Testis (tissue), 3 donors: ENCODE data around the gene NCAM2. TPM values are rescaled to one million over a fixed set of nuclear protein-coding genes. Genes with fewer than 3 reads are reported as not detected.

Source experiments
- DNase-seq: peaks from one replicate; pipeline ENCODE4 v3.0.0-alpha.2; 2019
- H3K27ac ChIP-seq, 2 donors: fragments of 200-600 bp; sonication (generic); one replicate each; pipeline ENCODE4 v1.5.1; 2019
- H3K27me3 ChIP-seq: fragments of 200-600 bp; sonication (generic); one replicate; pipeline ENCODE4 v1.5.1; 2019
- H3K36me3 ChIP-seq: fragments of 200-600 bp; sonication (generic); one replicate; pipeline ENCODE4 v1.5.1; 2017; ENCODE audit warnings: low read depth; ENCODE audit errors: missing control alignments
- H3K4me1 ChIP-seq: fragments of 200-600 bp; sonication (generic); one replicate; pipeline ENCODE4 v1.5.1; 2019
- H3K4me3 ChIP-seq, 2 donors: fragments of 200-600 bp; sonication (generic); one replicate each; pipeline ENCODE4 v1.5.1; 2017 to 2019
- H3K9me3 ChIP-seq: fragments of 200-600 bp; sonication (generic); one replicate; pipeline ENCODE4 v1.5.1; 2017
- CTCF ChIP-seq, 3 experiments: fragments of 450-650 bp in 2 of 3; fragments of 200-600 bp in 1 of 3; sonication (generic) in 1 of 3; IDR thresholded peaks; one replicate each; pipeline ENCODE4 v1.5.1; 2016 to 2019; ENCODE audit warnings: antibody characterized with exemption in 3 of 3, mild to moderate bottlenecking in 2 of 3, moderate library complexity in 1 of 3
- POLR2A ChIP-seq: fragments of 450-650 bp; IDR thresholded peaks from one replicate; pipeline ENCODE4 v1.6.1; 2017; ENCODE audit warnings: antibody characterized with exemption, mild to moderate bottlenecking, moderate library complexity
- WGBS, 2 donors: methylation state at CpG; one replicate each; pipeline ENCODE4 v1.1.5; 2018; 5-methylcytosine and 5-hydroxymethylcytosine counted together
- intact Hi-C: fragments of 100-400 bp; cut with DNase I; formaldehyde crosslinking; loops from one replicate; pipeline ENCODE4 v1.15.1; 2023; ENCODE audit warnings: low total_unique reads
- polyA plus RNA-seq: library from polyadenylated mRNA; stranded (reverse); fragments of 350-450 nt; fragmentation: Illumina TruSeq; extraction: RNeasy Lipid Tissue Mini Kit (QIAGEN cat#74804); gene quantifications from one replicate; pipeline ENCODE4 v1.2.3, GENCODE V29; 2014; ENCODE audit warnings: low read depth, low replicate concordance; ENCODE audit not compliant: insufficient read depth
- total RNA-seq, 2 donors: library from RNA; depleted of rRNA; stranded (reverse); fragments of >200 nt; gene quantifications; one replicate each; pipeline ENCODE4 v1.2.3, GENCODE V29; 2016

Gene NCAM2
- total and polyA plus RNA-seq, 3 donors from 2014 or later = 22.4 to 26.9 (median 26.1) TPM

GRCh38 chr21:21111309-21111920, 113.2 kb downstream of the NCAM2 start:
- Histone ChIP-seq H3K36me3 (no peaks in the 10 kb centered on the region), H3K27ac (no peak overlapping the region), H3K9me3 (no peaks in the 10 kb centered on the region), H3K4me3 (no peak overlapping the region), H3K27me3 (no peaks in the 10 kb centered on the region), H3K4me1 (no peaks in the 10 kb centered on the region)
- TF ChIP-seq CTCF (IDR thresholded peaks at IDR 0.05) (no peak), POLR2A (no peak)
- intact Hi-C loops = no loop called here
- WGBS, 2 donors = 79 to 90% methylated on average over 8 of the region's 8 CpGs
- no peak for DNase-seq

- TF ChIP-seq CTCF (IDR thresholded peaks at IDR 0.05) = no peak
- TF ChIP-seq POLR2A = no peak
- no peaks in the 10 kb centered on the region for H3K9me3 ChIP-seq
- H3K4me3 ChIP-seq = no peak overlapping the region
- no peak for DNase-seq
- H3K36me3 ChIP-seq = no peaks in the 10 kb centered on the region
- WGBS, 2 donors = 73 to 89% methylated on average over 4 of the region's 4 CpGs
- H3K27me3 ChIP-seq = no peaks in the 10 kb centered on the region
- H3K4me1 ChIP-seq = no peaks in the 10 kb centered on the region
- intact Hi-C loops = no loop called here
- no peak overlapping the region for H3K27ac ChIP-seq
Observed at GRCh38 chr21:21114461-21114860, 116.3 kb downstream of the NCAM2 start.

GRCh38 chr21:21119091-21119490, 120.9 kb downstream of the NCAM2 start:
- Histone ChIP-seq H3K4me1 (no peaks in the 10 kb centered on the region), H3K36me3 (no peaks in the 10 kb centered on the region), H3K9me3 (no peaks in the 10 kb centered on the region), H3K27me3 (no peaks in the 10 kb centered on the region), H3K4me3 (no peak overlapping the region), H3K27ac (no peak overlapping the region)
- intact Hi-C loops = no loop called here
- 75 to 85% methylated on average over 2 of the region's 2 CpGs for WGBS, 2 donors
- no peak for DNase-seq
- no peak for TF ChIP-seq CTCF (IDR thresholded peaks at IDR 0.05)
- TF ChIP-seq POLR2A = no peak

GRCh38 chr21:21122680-21123079, 124.5 kb downstream of the NCAM2 start:
- no peak overlapping the region for H3K4me3 ChIP-seq
- no peaks in the 10 kb centered on the region for H3K9me3 ChIP-seq
- H3K27ac ChIP-seq = no peak overlapping the region
- intact Hi-C loops = no loop called here
- H3K4me1 ChIP-seq = no peaks in the 10 kb centered on the region
- 75 to 92% methylated on average over 3 of the region's 3 CpGs for WGBS, 2 donors
- DNase-seq = no peak
- H3K36me3 ChIP-seq = no peaks in the 10 kb centered on the region
- H3K27me3 ChIP-seq = no peaks in the 10 kb centered on the region
- no peak for TF ChIP-seq CTCF (IDR thresholded peaks at IDR 0.05)
- TF ChIP-seq POLR2A = no peak

GRCh38 chr21:21132390-21132789, 134.2 kb downstream of the NCAM2 start:
- no peaks in the 10 kb centered on the region for H3K36me3 ChIP-seq
- H3K9me3 ChIP-seq = no peaks in the 10 kb centered on the region
- no peak for DNase-seq
- no peaks in the 10 kb centered on the region for H3K4me1 ChIP-seq
- no peak for TF ChIP-seq CTCF (IDR thresholded peaks at IDR 0.05)
- no peak for TF ChIP-seq POLR2A
- no peak overlapping the region for H3K27ac ChIP-seq
- H3K27me3 ChIP-seq = no peaks in the 10 kb centered on the region
- intact Hi-C loops = no loop called here
- no peak overlapping the region for H3K4me3 ChIP-seq
